ENCODE measurements around the gene MSRB1. TPM values are rescaled to one million over a fixed set of nuclear protein-coding genes. Genes with fewer than 3 reads are reported as not detected.
A peak's percentile ranks its signal among the peaks of the same experiment; 100 is the strongest.

The MSRB1 gene
- total and polyA plus RNA-seq, 2 of the 13 experiments (the other 11 are each of a cell fraction or from before 2014, with no cell fraction given): 32.1 to 75.4 TPM

- TF ChIP-seq ZNF281 (CRISPR knock-in tag; IDR thresholded peaks at IDR 0.05; ENCODE audit: borderline replicate concordance) (peak; percentile 43; the same call in 1 of the 2 replicates), NCOA5 (CRISPR knock-in tag; IDR thresholded peaks at IDR 0.05) (no peak), PRDM15 (CRISPR knock-in tag; IDR thresholded peaks at IDR 0.05) (no peak), AKAP8 (CRISPR knock-in tag; IDR thresholded peaks at IDR 0.05) (no peak; the same call in 1 of the 2 replicates), YY1 (IDR thresholded peaks at IDR 0.05; ENCODE audit: insufficient read depth, insufficient replicate concordance, low read depth, low read length) (peak; percentile 98), TAF1 (CRISPR knock-in tag; IDR thresholded peaks at IDR 0.05) (peak; percentile 80), STAT6 (CRISPR knock-in tag; IDR thresholded peaks at IDR 0.05; ENCODE audit: borderline replicate concordance) (no peak), SAP130 (CRISPR knock-in tag; IDR thresholded peaks at IDR 0.05; ENCODE audit: low read depth) (peak; percentile 76), REPIN1 (CRISPR knock-in tag; IDR thresholded peaks at IDR 0.05; ENCODE audit: borderline replicate concordance, low read depth) (peak; percentile 80; the same call in 1 of the 2 replicates), THAP11 (CRISPR knock-in tag; IDR thresholded peaks at IDR 0.05) (peak; percentile 86), ZNF552 (CRISPR knock-in tag; IDR thresholded peaks at IDR 0.05; ENCODE audit: borderline replicate concordance) (peak; percentile 54; the same call in 1 of the 2 replicates), ZNF232 (CRISPR knock-in tag; IDR thresholded peaks at IDR 0.05; ENCODE audit: borderline replicate concordance) (no peak; the same call in 1 of the 2 replicates), ZNF766 (CRISPR knock-in tag; IDR thresholded peaks at IDR 0.05; ENCODE audit: borderline replicate concordance) (peak; percentile 23; the same call in 1 of the 2 replicates), SPEN (CRISPR knock-in tag; IDR thresholded peaks at IDR 0.05; ENCODE audit: low read depth) (peak; percentile 47), RCOR2 (CRISPR knock-in tag; IDR thresholded peaks at IDR 0.05) (no peak)
Observed at GRCh38 chr16:1983544-1984346, 40.7 kb upstream of the MSRB1 start, which contains the start of gene GFER (continued).

Data from HepG2 (cell line).